Measurements from ENCODE around the gene IL10RA. TPM values are rescaled to one million over a fixed set of nuclear protein-coding genes. Genes with fewer than 3 reads are reported as not detected.

The IL10RA gene
- total RNA-seq, 1 donor from 2014 or later = 5.0 TPM

GRCh38 chr11:118015385-118015841 is 29.2 kb downstream of the IL10RA start:
- Histone ChIP-seq H3K27ac (replicated peaks) (no peak overlapping the region), H3K36me3 (no peaks in the 10 kb centered on the region), H3K27me3 (ENCODE audit: low read depth) (peaks cover 53% of the 10 kb centered on the region), H3K4me3 (no peak overlapping the region), H3K4me1 (no peaks in the 10 kb centered on the region), H3K9me3 (replicated peaks) (peaks cover 5% of the 10 kb centered on the region)
- TF ChIP-seq, protein P1, sequence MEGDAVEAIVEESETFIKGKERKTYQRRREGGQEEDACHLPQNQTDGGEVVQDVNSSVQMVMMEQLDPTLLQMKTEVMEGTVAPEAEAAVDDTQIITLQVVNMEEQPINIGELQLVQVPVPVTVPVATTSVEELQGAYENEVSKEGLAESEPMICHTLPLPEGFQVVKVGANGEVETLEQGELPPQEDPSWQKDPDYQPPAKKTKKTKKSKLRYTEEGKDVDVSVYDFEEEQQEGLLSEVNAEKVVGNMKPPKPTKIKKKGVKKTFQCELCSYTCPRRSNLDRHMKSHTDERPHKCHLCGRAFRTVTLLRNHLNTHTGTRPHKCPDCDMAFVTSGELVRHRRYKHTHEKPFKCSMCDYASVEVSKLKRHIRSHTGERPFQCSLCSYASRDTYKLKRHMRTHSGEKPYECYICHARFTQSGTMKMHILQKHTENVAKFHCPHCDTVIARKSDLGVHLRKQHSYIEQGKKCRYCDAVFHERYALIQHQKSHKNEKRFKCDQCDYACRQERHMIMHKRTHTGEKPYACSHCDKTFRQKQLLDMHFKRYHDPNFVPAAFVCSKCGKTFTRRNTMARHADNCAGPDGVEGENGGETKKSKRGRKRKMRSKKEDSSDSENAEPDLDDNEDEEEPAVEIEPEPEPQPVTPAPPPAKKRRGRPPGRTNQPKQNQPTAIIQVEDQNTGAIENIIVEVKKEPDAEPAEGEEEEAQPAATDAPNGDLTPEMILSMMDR (IDR thresholded peaks at IDR 0.05; ENCODE audit: borderline replicate concordance) = no peak
- no peak for DNase-seq
- intact Hi-C loops (cut with micrococcal nuclease) = no loop called here

GRCh38 chr11:118016104-118016503 is 29.9 kb downstream of the IL10RA start:
- DNase-seq = no peak
- Histone ChIP-seq H3K4me1 (no peaks in the 10 kb centered on the region), H3K4me3 (no peak overlapping the region), H3K36me3 (no peaks in the 10 kb centered on the region), H3K27me3 (ENCODE audit: low read depth) (peaks cover 47% of the 10 kb centered on the region), H3K27ac (replicated peaks) (no peak overlapping the region), H3K9me3 (replicated peaks) (peaks cover 12% of the 10 kb centered on the region)
- intact Hi-C loops (cut with micrococcal nuclease) = no loop called here
- TF ChIP-seq, protein P1 (IDR thresholded peaks at IDR 0.05; ENCODE audit: borderline replicate concordance) = no peak

- Histone ChIP-seq H3K4me1 (no peaks in the 10 kb centered on the region), H3K27me3 (ENCODE audit: low read depth) (peaks cover 38% of the 10 kb centered on the region), H3K36me3 (no peaks in the 10 kb centered on the region), H3K27ac (replicated peaks) (no peak overlapping the region), H3K4me3 (no peak overlapping the region), H3K9me3 (replicated peaks) (peaks cover 21% of the 10 kb centered on the region)
- no peak for DNase-seq
- TF ChIP-seq, protein P1 (IDR thresholded peaks at IDR 0.05; ENCODE audit: borderline replicate concordance) = no peak
- intact Hi-C loops (cut with micrococcal nuclease) = no loop called here
Observed at GRCh38 chr11:118017111-118017510, 30.9 kb downstream of the IL10RA start.

DNA sequence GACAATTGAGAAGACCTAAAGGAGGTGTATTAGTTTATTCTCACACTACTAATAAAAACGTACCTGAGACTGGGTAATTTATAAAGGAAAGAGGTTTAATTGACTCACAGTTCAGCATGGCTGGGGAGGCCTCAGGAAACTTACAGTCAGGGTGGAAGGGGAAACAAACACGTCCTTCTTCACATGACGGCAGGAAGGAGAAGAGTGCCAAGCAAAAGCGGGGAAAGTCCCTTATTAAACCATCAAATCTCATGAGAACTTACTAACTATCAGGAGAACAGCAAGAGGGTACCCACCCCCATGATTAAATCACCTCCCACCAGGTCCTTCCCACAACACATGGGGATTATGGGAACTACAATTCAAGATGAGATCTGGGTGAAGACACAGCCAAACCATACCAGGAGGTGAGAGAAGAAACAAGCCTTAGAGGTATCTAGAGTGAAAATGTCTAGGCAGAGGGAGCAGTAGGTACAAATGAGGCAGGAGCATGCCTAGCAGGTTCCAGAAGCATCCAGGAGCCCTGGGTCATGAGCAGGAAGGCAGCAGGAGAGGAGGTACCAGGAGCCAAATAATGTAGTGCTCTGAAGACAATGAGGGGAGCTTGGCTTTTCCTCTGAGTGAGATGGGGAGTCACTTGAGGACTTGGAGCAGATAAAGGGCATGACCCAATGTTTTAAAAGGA is 31.6 kb downstream of the IL10RA start:
- H3K36me3 ChIP-seq = no peaks in the 10 kb centered on the region
- no peak overlapping the region for H3K4me3 ChIP-seq
- H3K27ac ChIP-seq (replicated peaks) = no peak overlapping the region
- peaks cover 35% of the 10 kb centered on the region for H3K27me3 ChIP-seq (ENCODE audit: low read depth)
- intact Hi-C loops (cut with micrococcal nuclease) = no loop called here
- TF ChIP-seq, protein P1 (IDR thresholded peaks at IDR 0.05; ENCODE audit: borderline replicate concordance) = no peak
- peaks cover 21% of the 10 kb centered on the region for H3K9me3 ChIP-seq (replicated peaks)
- no peak for DNase-seq
- no peaks in the 10 kb centered on the region for H3K4me1 ChIP-seq

DNA sequence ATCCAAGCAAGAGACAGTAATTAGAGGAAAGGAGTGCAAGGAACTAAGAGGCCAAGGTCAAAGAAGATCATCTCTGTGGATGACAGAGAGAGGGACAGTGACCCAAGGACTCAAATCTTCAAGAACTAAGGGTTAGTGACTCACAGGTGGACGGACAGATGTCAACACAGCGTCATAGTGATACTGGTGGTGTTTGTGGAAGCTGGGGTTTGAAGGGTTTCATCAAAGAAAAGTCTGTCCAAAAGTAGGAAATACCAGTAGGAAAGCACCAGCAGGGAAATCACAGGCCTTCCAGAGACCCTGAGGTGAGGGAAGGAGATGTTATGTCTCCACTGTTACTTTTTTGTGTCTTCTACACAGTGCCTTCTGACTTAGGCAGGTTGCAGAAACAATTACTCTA is 32.2 kb downstream of the IL10RA start:
- H3K27me3 ChIP-seq (ENCODE audit: low read depth) = peaks cover 35% of the 10 kb centered on the region
- TF ChIP-seq, protein P1 (IDR thresholded peaks at IDR 0.05; ENCODE audit: borderline replicate concordance) = no peak
- intact Hi-C loops (cut with micrococcal nuclease) = no loop called here
- no peaks in the 10 kb centered on the region for H3K36me3 ChIP-seq
- H3K27ac ChIP-seq (replicated peaks) = no peak overlapping the region
- DNase-seq = no peak
- H3K4me3 ChIP-seq = no peak overlapping the region
- no peaks in the 10 kb centered on the region for H3K4me1 ChIP-seq
- peaks cover 21% of the 10 kb centered on the region for H3K9me3 ChIP-seq (replicated peaks)

All from left ventricle myocardium inferior (tissue), 1 donor.